CD4-positive, alpha-beta T cell treated with Interleukin-15 for 1 hour (primary cell): Measurements from ENCODE around the gene PHF19.

Source experiments
- DNase-seq: peaks from one replicate; pipeline ENCODE4 v3.0.0-alpha.2; 2020

PHF19 gene

GRCh38 chr9:120876842-120877240, at the start of gene PHF19:
PHF19 (minus strand) TSS chr9:120877188; CDS start chr9:120874741, 2,447 bp downstream.
- peak; percentile 30 for DNase-seq

GRCh38 chr9:120926397-120926928, 49.5 kb upstream of the PHF19 start, which contains the start of gene TRAF1:
TRAF1 (minus strand) TSS chr9:120926796; CDS start chr9:120926075, 721 bp downstream.
- DNase-seq: peak; percentile 54

DNA sequence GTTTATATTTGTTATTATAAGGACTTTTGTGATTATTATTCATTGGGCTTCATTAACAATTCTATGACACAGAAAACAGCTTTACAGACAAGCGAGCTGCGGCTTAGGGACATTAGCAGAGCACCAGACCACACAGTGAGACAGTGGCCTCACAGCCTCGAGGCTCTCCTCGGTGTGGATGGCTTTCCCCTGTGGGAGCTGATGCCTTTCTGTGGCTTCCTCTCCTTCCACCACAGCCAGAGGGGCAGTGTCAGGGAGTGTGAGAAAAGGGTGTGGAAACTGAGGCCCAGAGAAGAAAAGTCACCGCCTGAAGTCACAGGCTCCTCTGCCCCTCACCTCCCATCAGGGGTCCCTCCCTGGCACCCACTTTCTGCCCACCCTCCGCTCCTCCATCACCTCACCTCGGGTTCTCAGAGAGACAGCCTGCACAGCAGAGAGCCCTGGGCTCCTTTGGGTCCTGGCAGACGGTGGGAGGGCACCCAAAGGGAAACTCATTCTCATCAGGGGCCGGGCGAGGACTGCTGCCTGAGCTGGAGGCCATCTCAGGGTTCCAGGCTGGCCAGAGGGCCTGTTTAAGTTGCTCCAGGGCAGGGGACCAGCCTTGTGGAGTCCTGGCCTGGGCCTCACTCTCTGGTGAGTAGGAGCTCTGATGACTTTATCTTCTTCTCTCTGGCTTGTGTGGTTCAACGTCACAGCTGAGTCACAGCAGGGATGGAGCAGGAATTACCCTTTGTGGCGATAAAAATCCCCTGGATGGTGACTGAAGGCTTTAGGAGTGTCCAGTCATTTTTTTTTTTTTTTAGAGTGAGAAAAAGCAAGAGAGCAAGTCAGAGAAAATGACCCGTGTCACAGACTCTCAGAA, 48.8 kb upstream of the PHF19 start:
- peak; percentile 90 for DNase-seq

GRCh38 chr9:120924698-120925534, 47.9 kb upstream of the PHF19 start:
- DNase-seq: no peak

GRCh38 chr9:120923620-120924328, 46.8 kb upstream of the PHF19 start:
- no peak for DNase-seq

GRCh38 chr9:120922404-120923195, 45.6 kb upstream of the PHF19 start:
- DNase-seq: no peak

- no peak for DNase-seq
Measured at GRCh38 chr9:120921661-120922181, 44.7 kb upstream of the PHF19 start.

GRCh38 chr9:120920806-120921178, 43.8 kb upstream of the PHF19 start:
- DNase-seq: no peak

GRCh38 chr9:120919843-120920805, 43.1 kb upstream of the PHF19 start:
- peak; percentile 35 for DNase-seq

DNA sequence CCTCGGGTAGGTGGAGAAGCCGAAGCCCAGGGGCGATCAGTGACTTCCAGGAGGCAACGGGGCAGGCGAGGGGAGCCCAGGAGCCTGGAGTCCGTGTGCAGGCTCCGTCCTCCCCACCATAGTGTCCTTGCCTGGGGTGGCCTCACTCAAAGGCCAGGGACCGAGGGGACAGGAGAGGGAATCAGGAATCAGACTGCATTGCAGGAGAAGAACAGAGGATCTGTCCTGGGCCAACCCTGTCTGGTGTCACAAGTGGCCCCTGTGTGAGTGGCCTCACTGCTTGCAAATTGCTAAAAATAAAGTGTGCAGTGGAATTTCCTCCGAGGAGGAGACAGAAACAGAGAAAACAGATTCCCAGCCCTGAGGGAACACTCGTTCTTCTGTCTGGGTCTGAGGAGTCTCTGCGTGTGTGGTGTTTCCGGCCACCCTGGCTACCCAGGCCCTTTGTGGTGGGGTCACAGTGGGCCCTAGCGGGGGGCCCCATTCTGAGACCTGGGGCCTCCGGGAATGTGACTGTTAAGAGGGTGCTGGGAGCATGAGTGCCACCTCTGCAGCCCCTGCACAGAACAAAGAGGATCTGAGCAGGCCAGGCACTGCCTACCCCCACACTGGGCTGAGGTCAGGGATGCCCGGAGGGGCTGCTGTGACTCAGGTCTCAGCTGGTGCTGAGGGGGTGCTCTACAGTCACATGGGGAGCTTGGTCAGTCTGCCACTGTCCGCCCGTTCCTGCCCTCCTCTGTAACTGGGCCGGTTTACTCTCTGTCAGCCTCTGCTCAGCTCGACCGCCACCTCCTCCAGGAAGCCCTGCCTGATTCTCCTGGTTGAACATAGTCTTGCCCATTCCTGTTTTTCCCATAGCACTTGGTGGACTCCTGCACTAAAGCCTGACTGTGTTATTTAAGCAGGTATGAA, 42.2 kb upstream of the PHF19 start:
- DNase-seq: no peak

- DNase-seq: no peak
Measured at GRCh38 chr9:120917929-120918762, 41.2 kb upstream of the PHF19 start.

DNA sequence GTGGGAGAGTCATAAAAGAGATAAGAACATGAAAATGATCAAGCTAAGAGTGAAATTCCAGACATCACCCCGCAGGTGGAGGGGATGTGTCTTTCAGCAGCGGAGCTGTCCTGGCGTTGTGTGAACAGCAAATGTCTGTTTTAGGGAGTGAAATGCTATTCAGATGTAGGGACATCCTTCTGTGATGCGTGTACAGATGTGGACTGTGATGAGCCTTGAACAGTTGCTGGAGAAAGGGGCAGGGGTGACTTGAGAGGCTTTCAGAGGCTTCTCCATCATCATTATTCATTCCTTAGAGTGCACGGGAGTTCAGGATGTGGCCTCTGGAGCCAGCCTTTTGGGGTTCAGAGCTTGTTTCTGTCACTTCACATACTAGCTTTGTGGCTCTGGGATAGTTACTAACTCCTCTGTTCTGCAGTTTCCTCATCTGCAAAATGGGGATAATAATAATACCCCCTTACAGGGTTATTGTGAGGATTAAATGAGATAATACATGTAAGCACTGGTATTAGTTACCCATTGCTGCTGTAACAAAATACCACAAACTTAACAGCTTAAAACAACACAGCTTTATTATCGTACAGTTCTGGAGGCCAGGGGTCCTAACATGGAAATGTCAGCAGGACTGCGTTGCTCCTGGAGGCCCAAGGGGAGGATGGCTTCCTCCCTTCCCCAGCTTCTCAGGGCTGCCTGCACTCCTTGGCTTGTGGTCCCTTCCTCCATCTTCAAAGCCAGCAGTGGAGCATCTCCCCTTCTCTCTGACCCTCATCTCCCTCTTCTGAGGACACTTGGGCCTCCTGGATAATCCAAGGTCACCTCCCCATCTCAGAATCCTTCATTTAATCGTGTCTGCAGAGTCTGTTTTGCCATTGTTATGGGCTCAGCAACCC, 40.2 kb upstream of the PHF19 start:
- DNase-seq: no peak

DNA sequence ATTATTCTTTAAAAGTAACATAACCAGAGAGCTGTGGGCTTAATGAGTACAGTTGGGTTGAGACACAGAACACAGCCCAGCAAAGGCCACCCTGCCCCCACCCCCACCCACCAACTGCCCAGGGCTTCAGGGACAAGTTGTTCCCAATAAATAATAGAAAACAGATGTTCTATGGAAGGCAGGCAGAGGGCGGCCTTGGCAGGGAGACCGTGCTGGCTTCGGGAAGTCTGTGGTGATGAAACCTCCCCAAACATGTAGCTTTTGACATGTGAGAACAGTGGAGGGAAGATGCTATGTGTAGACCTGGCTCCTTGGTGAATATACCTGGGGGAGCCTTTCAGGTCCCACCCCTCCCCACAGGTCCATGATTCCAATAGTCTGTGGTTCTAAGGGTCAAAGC, 39.6 kb upstream of the PHF19 start:
- DNase-seq: no peak

GRCh38 chr9:120915854-120916470, 39.0 kb upstream of the PHF19 start:
- DNase-seq: no peak

- no peak for DNase-seq
Measured at GRCh38 chr9:120914953-120915352, 38.0 kb upstream of the PHF19 start.

GRCh38 chr9:120914396-120914795, 37.4 kb upstream of the PHF19 start:
- DNase-seq: no peak
